ENCODE data around the gene COX7C.
"Not testable (repeated sequence)": the region's sequence is repeated elsewhere in the genome, so short reads cannot be mapped to it uniquely, and the experiment has no call there.

Gene COX7C

DNA sequence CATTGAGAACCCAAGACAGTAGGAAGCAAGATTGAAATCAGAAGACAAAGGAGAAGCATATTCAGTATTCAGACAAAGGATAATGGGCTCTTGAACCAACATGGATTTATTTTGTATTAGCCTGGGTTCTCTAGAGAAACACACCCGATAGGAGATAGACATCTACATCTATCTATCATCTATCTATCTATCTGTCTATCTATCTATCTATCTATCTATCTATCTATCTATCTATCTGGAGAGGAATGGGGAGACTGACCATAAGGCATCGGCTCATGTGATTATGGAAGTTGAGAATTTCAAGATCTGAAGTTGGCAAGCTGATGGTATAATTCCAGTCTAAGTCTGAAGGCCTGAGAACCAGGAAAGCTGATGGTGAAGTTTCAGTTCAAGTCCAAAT is 13.4 kb downstream of the COX7C start:
- CTCF ChIA-PET, result interaction anchor here (0.9 kb wide), 1 partner anchor 107 kb away, joined by 3 read pairs; no protein-coding TSS in a partner anchor
- Histone ChIP-seq H3K4me3 (ENCODE audit: control insufficient read depth in 1 of 7, extremely low read depth in 1 of 7, insufficient read depth in 4 of 7, low read depth in 2 of 7, low read length in 6 of 7) (no peak overlapping the region), H3K36me3 (ENCODE audit: control insufficient read depth in 4 of 4, insufficient read depth in 4 of 4, low read length in 3 of 4) (no peaks in the 10 kb centered on the region), H3K9me3 (ENCODE audit: control extremely low read depth in 1 of 5, control insufficient read depth in 4 of 5, insufficient read depth in 2 of 5, low read depth in 1 of 5, low read length in 4 of 5) (no peaks in the 10 kb centered on the region), H3K27ac (ENCODE audit: insufficient read depth in 1 of 2, low read depth in 1 of 2, low read length in 2 of 2, poor library complexity in 1 of 2, severe bottlenecking in 2 of 2) (no peak overlapping the region), H3K27me3 (replicated peaks in 2 of 5; ENCODE audit: control insufficient read depth in 4 of 5, insufficient read depth in 5 of 5, low read length in 4 of 5) (peaks cover 0 to 4% (median 0%) of the 10 kb centered on the region in 5 experiments), H3K4me1 (ENCODE audit: control extremely low read depth in 1 of 4, control insufficient read depth in 4 of 4, insufficient read depth in 4 of 4, low read length in 3 of 4) (no peaks in the 10 kb centered on the region)
- 100% methylated on average over 1 of the region's 2 CpGs for WGBS (ENCODE audit: insufficient coverage)
- POLR2A ChIA-PET, result no interaction called here
- no peak for DNase-seq

DNA sequence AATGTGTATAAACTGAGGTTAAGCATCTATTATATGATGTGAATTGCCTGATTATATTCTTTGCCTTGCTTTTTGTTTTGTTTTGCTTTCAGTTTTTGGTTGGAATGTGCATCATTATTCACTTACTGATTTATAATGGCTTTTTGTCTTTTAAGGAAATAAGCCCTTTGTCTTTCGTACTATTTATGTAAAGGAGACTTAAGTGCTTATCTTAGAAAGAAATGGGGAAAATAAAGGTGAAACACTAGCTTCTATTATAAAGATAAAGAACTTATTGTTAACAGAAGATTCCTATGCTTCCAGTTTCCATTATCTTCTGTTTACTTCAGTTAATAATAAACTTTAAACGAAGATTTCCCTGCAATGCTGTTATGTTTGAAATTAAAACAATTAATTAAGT is 23.3 kb downstream of the COX7C start:
- Histone ChIP-seq H3K36me3 (ENCODE audit: control insufficient read depth in 4 of 4, insufficient read depth in 4 of 4, low read length in 3 of 4) (no peaks in the 10 kb centered on the region), H3K9me3 (ENCODE audit: control extremely low read depth in 1 of 5, control insufficient read depth in 4 of 5, insufficient read depth in 2 of 5, low read depth in 1 of 5, low read length in 4 of 5) (peaks cover 0 to 2% (median 0%) of the 10 kb centered on the region in 5 experiments), H3K4me3 (ENCODE audit: control insufficient read depth in 1 of 7, extremely low read depth in 1 of 7, insufficient read depth in 4 of 7, low read depth in 2 of 7, low read length in 6 of 7) (no peak overlapping the region), H3K4me1 (ENCODE audit: control extremely low read depth in 1 of 4, control insufficient read depth in 4 of 4, insufficient read depth in 4 of 4, low read length in 3 of 4) (no peaks in the 10 kb centered on the region), H3K27ac (ENCODE audit: insufficient read depth in 1 of 2, low read depth in 1 of 2, low read length in 2 of 2, poor library complexity in 1 of 2, severe bottlenecking in 2 of 2) (no peak overlapping the region), H3K27me3 (replicated peaks in 2 of 5; ENCODE audit: control insufficient read depth in 4 of 5, insufficient read depth in 5 of 5, low read length in 4 of 5) (peaks cover 0 to 5% (median 2%) of the 10 kb centered on the region in 5 experiments)
- ChIA-PET CTCF (no interaction called here), POLR2A (no interaction called here)
- DNase-seq, result no peak
- WGBS (ENCODE audit: insufficient coverage), result no CpG with 5 or more reads among the region's 2 CpGs

DNA sequence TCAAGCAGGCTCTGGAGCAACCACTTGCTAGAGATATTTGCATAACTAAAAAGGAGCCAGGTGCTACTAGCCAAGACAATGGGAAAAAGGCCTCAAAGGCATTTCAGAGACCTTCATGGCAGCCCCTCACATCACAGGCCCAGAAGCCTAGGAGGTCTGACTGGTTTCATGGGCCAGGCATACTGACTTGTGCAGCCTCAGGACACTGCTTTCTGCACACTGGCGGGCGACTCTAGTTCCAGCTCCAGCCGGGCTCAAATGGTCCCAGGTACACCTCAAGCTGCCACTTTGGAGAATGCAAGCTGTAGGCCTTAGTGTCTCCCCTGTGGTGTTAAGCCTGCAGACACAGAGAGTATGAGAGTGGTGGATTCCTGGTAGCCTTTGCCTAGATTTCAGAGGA is 27.1 kb downstream of the COX7C start:
- POLR2A ChIA-PET, result no interaction called here
- WGBS (ENCODE audit: insufficient coverage), result 93% methylated on average over 3 of the region's 3 CpGs

DNA sequence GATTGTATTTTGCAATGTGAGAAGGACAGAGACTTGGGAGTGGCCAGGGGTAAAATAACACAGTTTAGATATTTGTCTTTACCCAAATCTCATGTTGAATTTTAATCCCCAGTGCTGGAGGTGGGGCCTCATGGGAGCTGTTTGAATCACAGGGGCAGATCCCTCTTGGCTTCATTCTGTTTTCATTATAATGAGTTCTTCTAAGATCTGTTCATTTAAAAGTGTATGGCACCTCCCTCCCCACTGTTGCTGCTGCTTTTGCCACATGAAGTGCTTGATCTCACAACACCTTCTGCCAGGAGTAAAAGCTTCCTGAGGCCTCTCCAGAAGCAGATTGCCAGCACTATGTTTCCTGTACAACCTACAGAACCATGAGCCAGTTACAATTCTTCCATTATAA is 28.1 kb downstream of the COX7C start:
- Histone ChIP-seq H3K27me3 (replicated peaks in 2 of 5; ENCODE audit: control insufficient read depth in 4 of 5, insufficient read depth in 5 of 5, low read length in 4 of 5) (no peaks in the 10 kb centered on the region), H3K4me3 (ENCODE audit: control insufficient read depth in 1 of 7, extremely low read depth in 1 of 7, insufficient read depth in 4 of 7, low read depth in 2 of 7, low read length in 6 of 7) (no peak overlapping the region), H3K36me3 (ENCODE audit: control insufficient read depth in 4 of 4, insufficient read depth in 4 of 4, low read length in 3 of 4) (no peaks in the 10 kb centered on the region), H3K9me3 (ENCODE audit: control extremely low read depth in 1 of 5, control insufficient read depth in 4 of 5, insufficient read depth in 2 of 5, low read depth in 1 of 5, low read length in 4 of 5) (peaks cover 0 to 2% (median 0%) of the 10 kb centered on the region in 5 experiments), H3K27ac (ENCODE audit: insufficient read depth in 1 of 2, low read depth in 1 of 2, low read length in 2 of 2, poor library complexity in 1 of 2, severe bottlenecking in 2 of 2) (no peak overlapping the region), H3K4me1 (ENCODE audit: control extremely low read depth in 1 of 4, control insufficient read depth in 4 of 4, insufficient read depth in 4 of 4, low read length in 3 of 4) (no peaks in the 10 kb centered on the region)
- ChIA-PET POLR2A (no interaction called here), CTCF (no interaction called here)
- DNase-seq, result no peak

More for the DNA sequence above, 27.1 kb downstream of the COX7C start:
- no peaks in the 10 kb centered on the region for H3K27me3 ChIP-seq (replicated peaks in 2 of 5; ENCODE audit: control insufficient read depth in 4 of 5, insufficient read depth in 5 of 5, low read length in 4 of 5)
- no peak overlapping the region for H3K4me3 ChIP-seq (ENCODE audit: control insufficient read depth in 1 of 7, extremely low read depth in 1 of 7, insufficient read depth in 4 of 7, low read depth in 2 of 7, low read length in 6 of 7)
- H3K4me1 ChIP-seq (ENCODE audit: control extremely low read depth in 1 of 4, control insufficient read depth in 4 of 4, insufficient read depth in 4 of 4, low read length in 3 of 4), result no peaks in the 10 kb centered on the region
- no peak overlapping the region for H3K27ac ChIP-seq (ENCODE audit: insufficient read depth in 1 of 2, low read depth in 1 of 2, low read length in 2 of 2, poor library complexity in 1 of 2, severe bottlenecking in 2 of 2)
- CTCF ChIA-PET, result no interaction called here
- H3K9me3 ChIP-seq (ENCODE audit: control extremely low read depth in 1 of 5, control insufficient read depth in 4 of 5, insufficient read depth in 2 of 5, low read depth in 1 of 5, low read length in 4 of 5), result peaks cover 0 to 2% (median 0%) of the 10 kb centered on the region in 5 experiments
- no peak for DNase-seq
- H3K36me3 ChIP-seq (ENCODE audit: control insufficient read depth in 4 of 4, insufficient read depth in 4 of 4, low read length in 3 of 4), result no peaks in the 10 kb centered on the region

DNA sequence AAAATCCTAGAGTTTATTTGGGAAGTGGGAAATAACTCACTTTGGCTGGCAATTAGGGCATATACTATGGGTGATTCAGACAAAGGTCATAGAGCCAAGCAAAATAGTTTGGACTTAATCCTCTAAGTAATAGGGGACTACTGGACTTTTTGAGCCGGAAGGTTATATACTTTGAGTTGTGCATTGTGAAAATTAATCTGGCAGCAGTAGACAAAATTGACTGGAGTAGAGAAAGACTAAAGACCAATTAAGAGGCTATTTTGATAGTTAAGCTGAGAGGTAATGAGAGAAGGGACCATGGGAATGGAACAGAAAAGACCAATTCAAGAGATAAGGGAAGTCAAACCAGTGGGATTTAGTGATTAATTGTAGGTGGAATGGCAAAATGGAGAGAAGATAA is 28.9 kb downstream of the COX7C start:
- 100% methylated on average over 1 of the region's 1 CpG for WGBS (ENCODE audit: insufficient coverage)
- no peak for DNase-seq
- Histone ChIP-seq H3K4me1 (ENCODE audit: control extremely low read depth in 1 of 4, control insufficient read depth in 4 of 4, insufficient read depth in 4 of 4, low read length in 3 of 4) (no peaks in the 10 kb centered on the region), H3K4me3 (ENCODE audit: control insufficient read depth in 1 of 7, extremely low read depth in 1 of 7, insufficient read depth in 4 of 7, low read depth in 2 of 7, low read length in 6 of 7) (no peak overlapping the region), H3K9me3 (ENCODE audit: control extremely low read depth in 1 of 5, control insufficient read depth in 4 of 5, insufficient read depth in 2 of 5, low read depth in 1 of 5, low read length in 4 of 5) (peaks cover 0 to 2% (median 0%) of the 10 kb centered on the region in 5 experiments), H3K27me3 (replicated peaks in 2 of 5; ENCODE audit: control insufficient read depth in 4 of 5, insufficient read depth in 5 of 5, low read length in 4 of 5) (no peaks in the 10 kb centered on the region), H3K27ac (ENCODE audit: insufficient read depth in 1 of 2, low read depth in 1 of 2, low read length in 2 of 2, poor library complexity in 1 of 2, severe bottlenecking in 2 of 2) (no peak overlapping the region), H3K36me3 (ENCODE audit: control insufficient read depth in 4 of 4, insufficient read depth in 4 of 4, low read length in 3 of 4) (no peaks in the 10 kb centered on the region)
- ChIA-PET POLR2A (no interaction called here), CTCF (no interaction called here)

DNA sequence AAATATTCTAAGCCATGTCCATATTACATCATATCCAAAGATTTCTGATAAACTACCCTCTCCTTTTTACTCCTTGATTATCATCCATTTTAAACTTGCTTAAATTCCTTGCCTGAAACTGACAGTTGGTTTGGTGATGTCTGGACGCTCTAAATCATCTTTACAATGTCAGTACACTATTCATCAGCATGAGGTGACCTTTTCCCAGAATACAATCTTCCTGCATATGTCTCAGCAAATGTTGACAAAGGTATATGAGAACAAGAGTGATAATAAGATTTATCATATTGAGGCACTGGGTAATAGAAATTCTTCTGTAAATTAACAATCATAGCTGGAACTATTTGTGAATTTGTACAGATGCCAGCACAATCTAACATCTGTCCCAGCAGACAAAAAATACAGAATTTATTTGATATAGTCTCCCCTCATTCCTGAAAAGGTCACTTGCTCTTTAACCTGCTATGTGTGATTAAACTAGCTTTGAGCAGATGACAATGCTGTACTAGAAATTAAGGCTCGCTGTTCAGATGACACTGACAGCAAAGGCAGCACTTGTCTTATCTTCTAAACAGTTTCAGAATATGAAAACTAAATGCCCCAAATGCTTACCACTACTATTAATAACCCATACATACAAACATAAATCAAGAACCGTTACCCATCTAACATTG is 32.2 kb downstream of the COX7C start:
- POLR2A ChIA-PET, result no interaction called here
- no peak for DNase-seq
- Histone ChIP-seq H3K27me3 (replicated peaks in 2 of 5; ENCODE audit: control insufficient read depth in 4 of 5, insufficient read depth in 5 of 5, low read length in 4 of 5) (no peaks in the 10 kb centered on the region), H3K4me3 (ENCODE audit: control insufficient read depth in 1 of 7, extremely low read depth in 1 of 7, insufficient read depth in 4 of 7, low read depth in 2 of 7, low read length in 6 of 7) (no peak overlapping the region), H3K36me3 (ENCODE audit: control insufficient read depth in 4 of 4, insufficient read depth in 4 of 4, low read length in 3 of 4) (no peaks in the 10 kb centered on the region), H3K27ac (ENCODE audit: insufficient read depth in 1 of 2, low read depth in 1 of 2, low read length in 2 of 2, poor library complexity in 1 of 2, severe bottlenecking in 2 of 2) (no peak overlapping the region), H3K9me3 (ENCODE audit: control extremely low read depth in 1 of 5, control insufficient read depth in 4 of 5, insufficient read depth in 2 of 5, low read depth in 1 of 5, low read length in 4 of 5) (peaks cover 0 to 2% (median 0%) of the 10 kb centered on the region in 5 experiments), H3K4me1 (ENCODE audit: control extremely low read depth in 1 of 4, control insufficient read depth in 4 of 4, insufficient read depth in 4 of 4, low read length in 3 of 4) (no peaks in the 10 kb centered on the region)
- 90% methylated on average over 2 of the region's 3 CpGs for WGBS (ENCODE audit: insufficient coverage)
- CTCF ChIA-PET, result interaction anchor here (0.6 kb wide), 1 partner anchor 13 kb away, joined by 3 read pairs; no protein-coding TSS in a partner anchor

DNA sequence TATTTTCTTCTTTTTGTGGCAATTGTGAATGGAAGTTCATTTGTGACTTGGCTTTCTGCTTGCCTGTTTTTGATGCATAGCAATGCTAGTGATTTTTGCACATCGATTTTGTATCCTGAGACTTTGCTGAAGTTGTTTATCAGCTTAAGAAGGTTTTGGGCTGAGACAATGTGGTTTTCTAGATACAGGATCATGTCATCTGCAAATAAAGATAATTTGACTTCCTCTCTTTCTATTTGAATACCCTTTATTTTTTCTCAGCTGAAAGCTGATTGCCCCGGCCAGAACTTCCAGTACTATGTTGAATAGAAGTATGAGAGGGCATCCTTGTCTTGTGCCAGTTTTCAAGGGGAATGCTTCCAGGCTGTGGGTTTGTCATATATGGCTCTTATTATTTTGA is 43.0 kb downstream of the COX7C start:
- CTCF ChIA-PET; H3K27me3 ChIP-seq (replicated peaks in 2 of 5; ENCODE audit: control insufficient read depth in 4 of 5, insufficient read depth in 5 of 5, low read length in 4 of 5); H3K4me3 ChIP-seq (ENCODE audit: control insufficient read depth in 1 of 7, extremely low read depth in 1 of 7, insufficient read depth in 4 of 7, low read depth in 2 of 7, low read length in 6 of 7); H3K9me3 ChIP-seq (ENCODE audit: control extremely low read depth in 1 of 5, control insufficient read depth in 4 of 5, insufficient read depth in 2 of 5, low read depth in 1 of 5, low read length in 4 of 5); H3K4me1 ChIP-seq (ENCODE audit: control extremely low read depth in 1 of 4, control insufficient read depth in 4 of 4, insufficient read depth in 4 of 4, low read length in 3 of 4); H3K36me3 ChIP-seq (ENCODE audit: control insufficient read depth in 4 of 4, insufficient read depth in 4 of 4, low read length in 3 of 4); POLR2A ChIA-PET; H3K27ac ChIP-seq (ENCODE audit: insufficient read depth in 1 of 2, low read depth in 1 of 2, low read length in 2 of 2, poor library complexity in 1 of 2, severe bottlenecking in 2 of 2): not testable (repeated sequence)
- no CpG with 5 or more reads among the region's 2 CpGs for WGBS (ENCODE audit: insufficient coverage)
- DNase-seq, result peak; percentile 15 to 55 (median 27)
